Esophagus (tissue), 2 donors: ENCODE results near the gene SMNDC1. TPM values are rescaled to one million over a fixed set of nuclear protein-coding genes. Genes with fewer than 3 reads are reported as not detected.
"Not testable (repeated sequence)": the region's sequence is repeated elsewhere in the genome, so short reads cannot be mapped to it uniquely, and the experiment has no call there.

Source experiments
- H3K27ac ChIP-seq, 2 donors: one replicate each; pipeline ENCODE4 v1.5.1; 2013; ENCODE audit warnings: low read depth in 2 of 2, mild to moderate bottlenecking in 2 of 2, inconsistent platforms in 1 of 2, low read length in 1 of 2, moderate library complexity in 1 of 2
- H3K27me3 ChIP-seq, 2 donors: one replicate each; pipeline ENCODE4 v1.6.1; 2013; ENCODE audit warnings: low read length in 2 of 2, control low read depth in 1 of 2, mild to moderate bottlenecking in 1 of 2; ENCODE audit not compliant: insufficient read depth in 2 of 2, control insufficient read depth in 1 of 2
- H3K36me3 ChIP-seq, 2 donors: one replicate each; pipeline ENCODE4 v1.6.1; 2013; ENCODE audit warnings: low read length in 1 of 2; ENCODE audit not compliant: control insufficient read depth in 2 of 2, insufficient read depth in 2 of 2
- H3K4me1 ChIP-seq, 2 donors: one replicate each; pipeline ENCODE4 v1.6.1; 2013; ENCODE audit warnings: low read length in 1 of 2; ENCODE audit not compliant: control insufficient read depth in 2 of 2, insufficient read depth in 2 of 2
- H3K4me3 ChIP-seq, 2 donors: one replicate each; pipeline ENCODE4 v1.5.1; 2013; ENCODE audit warnings: low read length in 2 of 2, mild to moderate bottlenecking in 2 of 2, low read depth in 1 of 2, moderate library complexity in 1 of 2
- H3K9me3 ChIP-seq, 2 donors: one replicate each; pipeline ENCODE4 v1.6.1; 2013; ENCODE audit warnings: mild to moderate bottlenecking in 2 of 2, low read depth in 1 of 2, low read length in 1 of 2, moderate library complexity in 1 of 2; ENCODE audit not compliant: control insufficient read depth in 2 of 2, insufficient read depth in 1 of 2
- WGBS, 2 donors: extraction: QIAGEN DNeasy Blood & Tissue Kit; methylation state at CpG; one replicate each; pipeline ENCODE4 v1.1.7; 2013; 5-methylcytosine and 5-hydroxymethylcytosine counted together
- polyA plus RNA-seq, 2 donors: library from polyadenylated mRNA; stranded (reverse); fragments of 200-250 nt; gene quantifications; one replicate each; pipeline ENCODE4 v1.2.3, GENCODE V29; 2013
- donor health status: healthy with polysubstance abuse.
- donor health status: Bipolar disorder and iron deficiency.

Gene SMNDC1
- polyA plus RNA-seq, 2 donors: 7.8 to 11.1 TPM

DNA sequence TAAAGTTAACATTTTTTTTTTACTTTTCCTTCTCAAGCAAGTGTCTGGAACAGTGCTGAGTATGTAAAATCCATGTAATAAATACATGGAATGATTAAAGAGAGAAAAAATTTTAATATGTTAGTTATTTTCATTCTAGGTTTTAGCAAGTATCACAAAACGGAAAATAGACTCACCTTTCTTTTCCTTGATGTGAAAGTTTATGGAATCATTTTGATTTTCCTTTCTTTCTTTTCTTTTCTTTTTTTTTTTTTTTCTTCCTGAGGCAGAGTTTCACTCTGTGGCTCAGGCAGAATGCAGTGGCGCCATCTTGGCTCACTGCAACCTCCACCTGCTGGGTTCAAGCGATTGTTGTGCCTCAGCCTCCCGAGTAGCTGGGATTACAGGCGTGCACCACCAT, 28.1 kb downstream of the SMNDC1 start:
- H3K4me3 ChIP-seq: no peak overlapping the region
- H3K36me3 ChIP-seq: no peaks in the 10 kb centered on the region
- WGBS, 2 donors: 97 to 99% methylated on average over 5 of the region's 5 CpGs
- no peak overlapping the region for H3K27ac ChIP-seq
- no peaks in the 10 kb centered on the region for H3K4me1 ChIP-seq
- no peaks in the 10 kb centered on the region for H3K27me3 ChIP-seq
- H3K9me3 ChIP-seq: no peaks in the 10 kb centered on the region

DNA sequence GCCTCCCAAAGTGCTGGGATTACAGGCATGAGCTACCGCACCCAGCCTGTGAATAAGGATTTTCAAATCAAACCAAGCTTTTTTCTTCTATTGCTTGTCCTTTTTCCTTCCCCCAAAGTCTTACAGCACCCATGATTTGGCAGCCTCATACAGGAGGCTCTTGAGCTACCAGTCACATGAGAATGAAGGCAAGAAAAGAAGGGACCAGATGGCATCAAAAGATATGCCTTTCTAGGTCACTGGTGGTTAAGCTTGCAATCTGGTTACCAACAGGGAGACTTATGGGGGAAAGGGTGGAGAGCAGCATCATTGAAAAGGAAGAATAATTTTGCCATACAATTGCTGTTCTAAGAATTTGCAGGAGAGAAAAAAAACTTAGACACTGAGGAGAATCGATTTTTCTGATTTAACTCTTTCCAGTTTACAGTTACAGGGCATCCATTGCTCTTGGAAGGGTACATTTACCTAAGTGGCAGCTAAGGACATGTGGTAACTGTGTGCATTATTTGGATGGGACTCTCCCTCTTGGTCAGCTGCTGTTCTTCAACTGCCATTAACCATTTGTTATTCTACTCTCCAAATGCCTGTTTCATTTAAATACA, 29.5 kb downstream of the SMNDC1 start:
- 58 to 78% methylated on average over 2 of the region's 2 CpGs for WGBS, 2 donors
- H3K4me3 ChIP-seq: no peak overlapping the region
- H3K36me3 ChIP-seq: no peaks in the 10 kb centered on the region
- H3K27me3 ChIP-seq: no peaks in the 10 kb centered on the region
- no peak overlapping the region for H3K27ac ChIP-seq
- H3K4me1 ChIP-seq: no peaks in the 10 kb centered on the region
- no peaks in the 10 kb centered on the region for H3K9me3 ChIP-seq

- Histone ChIP-seq H3K4me3 (no peak overlapping the region), H3K27me3 (no peaks in the 10 kb centered on the region), H3K4me1 (no peaks in the 10 kb centered on the region), H3K36me3 (no peaks in the 10 kb centered on the region), H3K27ac (no peak overlapping the region), H3K9me3 (no peaks in the 10 kb centered on the region)
- 93 to 94% methylated on average over 6 of the region's 6 CpGs for WGBS, 2 donors
These were observed 30.1 kb downstream of the SMNDC1 start for GRCh38 chr10:110274647-110275046.

- Histone ChIP-seq H3K27me3 (no peaks in the 10 kb centered on the region), H3K36me3 (no peaks in the 10 kb centered on the region), H3K27ac (no peak overlapping the region), H3K4me1 (no peaks in the 10 kb centered on the region), H3K9me3 (no peaks in the 10 kb centered on the region), H3K4me3 (no peak overlapping the region)
These were observed 30.6 kb downstream of the SMNDC1 start for GRCh38 chr10:110274072-110274627.

- Histone ChIP-seq H3K36me3 (no peaks in the 10 kb centered on the region), H3K4me3 (no peak overlapping the region), H3K27me3 (no peaks in the 10 kb centered on the region), H3K27ac (peak overlapping the region in 1 of 2 donors; percentile 40), H3K4me1 (no peaks in the 10 kb centered on the region), H3K9me3 (no peaks in the 10 kb centered on the region)
- 49 to 55% methylated on average over 4 of the region's 4 CpGs for WGBS, 2 donors
These were observed 31.2 kb downstream of the SMNDC1 start for GRCh38 chr10:110273474-110273873.

DNA sequence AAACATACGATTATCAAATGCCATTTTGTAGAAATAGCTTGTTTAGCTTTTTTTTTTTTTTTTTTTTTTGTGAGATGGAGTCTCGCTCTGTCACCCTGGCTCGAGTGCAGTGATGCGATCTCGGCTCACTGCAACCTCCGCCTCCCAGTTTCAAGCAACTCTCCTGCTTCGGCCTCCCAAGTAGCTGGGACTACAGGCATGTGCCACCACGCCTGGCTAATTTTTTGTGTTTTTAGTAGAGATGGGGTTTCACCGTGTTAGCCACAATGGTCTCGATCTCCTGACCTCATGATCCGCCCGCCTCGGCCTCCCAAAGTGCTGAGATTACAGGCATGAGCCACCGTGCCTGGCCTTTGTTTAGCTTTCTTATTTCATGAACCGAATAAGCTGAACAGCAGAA, 31.7 kb downstream of the SMNDC1 start:
- H3K4me3 ChIP-seq, H3K36me3 ChIP-seq, H3K27ac ChIP-seq, H3K9me3 ChIP-seq, H3K27me3 ChIP-seq, H3K4me1 ChIP-seq: not testable (repeated sequence)
- 89 to 90% methylated on average over 15 of the region's 15 CpGs for WGBS, 2 donors

GRCh38 chr10:110269374-110270318, 35.1 kb downstream of the SMNDC1 start:
- H3K27ac ChIP-seq: peak overlapping the region in 1 of 2 donors; percentile 34
- no peaks in the 10 kb centered on the region for H3K27me3 ChIP-seq
- H3K9me3 ChIP-seq: no peaks in the 10 kb centered on the region
- no peaks in the 10 kb centered on the region for H3K36me3 ChIP-seq
- no peaks in the 10 kb centered on the region for H3K4me1 ChIP-seq
- H3K4me3 ChIP-seq: no peak overlapping the region
- WGBS, 2 donors: 38 to 46% methylated on average over 4 of the region's 4 CpGs

- Histone ChIP-seq H3K4me1 (no peaks in the 10 kb centered on the region), H3K27me3 (no peaks in the 10 kb centered on the region), H3K9me3 (no peaks in the 10 kb centered on the region), H3K4me3 (no peak overlapping the region), H3K27ac (no peak overlapping the region), H3K36me3 (no peaks in the 10 kb centered on the region)
- WGBS, 2 donors: 54 to 62% methylated on average over 2 of the region's 2 CpGs
These were observed 35.7 kb downstream of the SMNDC1 start for GRCh38 chr10:110268971-110269370.

GRCh38 chr10:110268442-110268841, 36.3 kb downstream of the SMNDC1 start:
- no peaks in the 10 kb centered on the region for H3K4me1 ChIP-seq
- H3K27me3 ChIP-seq: no peaks in the 10 kb centered on the region
- no peaks in the 10 kb centered on the region for H3K36me3 ChIP-seq
- H3K9me3 ChIP-seq: no peaks in the 10 kb centered on the region
- no peak overlapping the region for H3K4me3 ChIP-seq
- H3K27ac ChIP-seq: no peak overlapping the region
